A204.1 (cell line): ENCODE results near the gene ZNF165.
"Not testable (repeated sequence)": the region's sequence is repeated elsewhere in the genome, so short reads cannot be mapped to it uniquely, and the experiment has no call there.

Experiments
- FAIRE-seq: peaks from 2 replicates; lab custom pipeline; 2012; peaks lifted over from hg19 to GRCh38; lab: Jason Lieb, UNC

The ZNF165 gene

DNA sequence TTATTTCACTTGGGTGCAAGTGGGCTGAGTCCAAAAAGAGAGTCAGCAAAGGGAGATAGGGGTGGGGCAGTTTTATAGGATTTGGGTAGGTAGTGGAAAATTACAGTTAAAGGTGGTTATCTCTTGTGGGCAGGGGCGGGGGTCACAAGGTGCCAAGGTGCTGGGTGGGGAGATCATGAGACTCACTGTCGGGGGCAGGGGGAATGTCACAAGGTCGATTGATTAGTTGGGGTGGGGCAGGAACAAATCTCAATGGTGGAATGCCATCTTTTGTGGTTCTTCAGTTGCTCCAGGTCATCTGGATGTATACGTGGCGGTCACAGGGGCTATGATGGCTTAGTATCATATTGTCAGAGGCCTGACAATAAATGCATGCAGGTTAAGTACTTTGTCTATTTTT lies 41.9 kb downstream of the ZNF165 start:
- not testable (repeated sequence) for FAIRE-seq

DNA sequence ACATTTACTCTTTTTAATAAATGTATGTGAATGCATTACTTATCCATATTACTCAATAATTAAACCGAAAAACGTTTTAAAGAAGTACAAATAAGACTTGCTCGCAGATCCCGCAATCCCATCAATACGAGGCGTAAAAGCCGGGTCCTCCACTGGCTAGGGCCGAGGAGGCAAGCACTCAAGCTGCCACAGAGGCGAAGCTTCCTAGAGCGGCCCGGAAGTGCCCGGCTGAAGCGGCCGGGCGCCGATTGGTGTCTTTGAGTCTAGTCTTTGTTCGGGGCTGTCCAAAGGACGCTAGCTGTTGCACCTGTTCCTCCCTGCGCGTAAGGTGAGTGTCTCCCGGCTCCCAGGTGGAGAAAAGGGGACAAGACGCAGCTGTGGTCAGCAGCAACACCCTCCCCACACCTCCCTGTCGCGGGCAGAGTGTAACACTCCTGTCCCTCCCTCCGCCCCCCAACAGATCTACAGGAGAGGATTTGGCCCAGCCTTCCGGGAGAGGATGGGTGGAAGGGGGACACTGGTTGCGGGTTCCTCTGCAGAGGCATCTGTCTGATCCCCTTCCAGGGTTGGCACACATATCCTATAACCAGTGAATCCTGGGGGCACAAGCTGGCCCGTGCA lies 44.1 kb downstream of the ZNF165 start, which contains the start of gene ZSCAN16:
ZSCAN16 (plus strand) TSS at position 260 of the 621 bp plus-strand sequence. CDS start 835 bp downstream, outside the sequence.
- no peak for FAIRE-seq

DNA sequence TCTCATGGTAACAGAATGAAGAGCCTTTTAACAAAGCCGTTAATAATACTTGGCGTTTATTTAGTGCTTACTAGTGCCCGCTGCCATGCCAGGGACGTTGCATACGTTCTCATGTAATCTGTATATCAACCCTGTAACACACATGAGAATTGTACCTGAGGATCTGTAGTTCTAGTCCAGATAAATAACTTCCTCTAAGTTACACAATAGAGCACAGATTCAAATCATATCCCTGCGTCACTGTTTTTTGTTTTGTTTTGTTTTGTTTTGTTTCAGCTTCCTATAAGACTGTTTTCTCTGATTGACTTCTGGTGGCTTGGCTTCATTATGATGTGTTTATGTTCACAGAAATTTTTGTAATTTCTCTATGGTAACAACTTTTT lies 44.6 kb downstream of the ZNF165 start:
- no peak for FAIRE-seq

DNA sequence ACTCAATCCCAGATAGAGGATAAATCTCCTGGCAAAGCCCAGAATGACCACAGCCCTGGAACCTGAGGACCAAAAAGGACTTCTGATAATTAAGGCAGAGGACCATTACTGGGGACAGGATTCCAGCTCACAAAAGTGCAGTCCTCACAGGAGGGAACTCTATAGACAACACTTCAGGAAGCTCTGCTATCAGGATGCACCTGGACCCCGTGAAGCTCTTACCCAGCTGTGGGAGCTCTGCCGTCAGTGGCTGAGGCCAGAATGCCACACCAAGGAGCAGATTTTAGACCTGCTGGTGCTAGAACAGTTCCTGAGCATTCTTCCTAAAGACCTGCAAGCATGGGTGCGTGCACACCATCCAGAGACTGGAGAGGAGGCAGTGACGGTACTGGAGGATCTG lies 45.0 kb downstream of the ZNF165 start:
- FAIRE-seq = no peak

DNA sequence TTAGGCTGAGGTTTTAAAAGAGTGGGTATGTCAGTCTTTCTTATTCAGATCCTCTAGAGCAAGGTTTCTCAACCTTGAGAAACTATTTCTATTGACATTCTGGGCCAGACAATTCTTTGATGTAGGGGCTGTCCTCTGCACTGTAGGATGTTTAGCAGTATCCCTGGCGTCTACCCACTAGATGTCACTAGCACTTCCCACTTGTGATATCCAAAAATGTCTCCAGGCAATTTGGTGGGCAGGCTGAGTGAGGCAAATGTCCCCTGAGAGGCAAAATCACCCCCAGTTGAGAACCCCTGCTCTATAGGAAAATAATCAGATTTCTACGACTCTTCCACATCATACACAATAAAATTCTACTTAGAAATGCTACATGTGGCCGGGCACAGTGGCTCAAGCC lies 53.6 kb downstream of the ZNF165 start:
- FAIRE-seq = no peak

DNA sequence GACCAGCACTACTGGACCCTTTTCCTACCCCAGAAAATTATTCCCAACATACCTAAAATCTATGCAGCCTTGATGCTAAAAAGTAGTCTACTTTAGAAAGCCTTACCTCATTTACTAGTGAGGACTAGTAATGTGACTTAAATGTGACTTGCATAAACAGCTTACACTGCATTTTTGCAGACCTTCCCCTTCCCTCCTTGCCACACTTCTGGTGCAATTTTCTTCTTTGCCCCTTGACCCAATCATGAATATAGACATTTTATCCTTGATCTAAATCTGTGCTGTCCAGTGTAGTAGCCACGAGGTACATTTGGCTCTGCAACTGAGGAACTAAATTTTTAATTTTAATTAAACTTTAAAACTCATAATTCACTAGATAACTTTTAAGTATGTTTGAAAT lies 54.3 kb downstream of the ZNF165 start:
- no peak for FAIRE-seq

DNA sequence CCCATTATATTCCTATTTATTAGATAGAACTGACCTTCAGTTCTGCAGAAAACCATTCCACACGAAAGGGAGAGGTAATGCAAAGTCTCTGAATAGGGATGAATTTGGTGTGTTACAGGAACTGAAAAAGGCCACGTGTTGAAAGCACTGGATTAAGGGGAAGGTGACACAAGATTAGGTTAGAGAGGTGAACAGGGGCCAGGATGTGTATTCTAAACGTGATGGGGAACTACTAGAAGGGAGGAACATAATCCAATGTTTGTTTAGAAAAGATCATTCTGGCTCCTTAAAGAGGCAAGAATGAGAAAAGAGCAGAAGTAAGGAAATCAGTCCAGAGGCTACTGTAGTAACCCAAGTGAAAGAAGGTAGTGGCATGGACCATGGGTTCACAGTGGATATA lies 55.0 kb downstream of the ZNF165 start:
- no peak for FAIRE-seq

DNA sequence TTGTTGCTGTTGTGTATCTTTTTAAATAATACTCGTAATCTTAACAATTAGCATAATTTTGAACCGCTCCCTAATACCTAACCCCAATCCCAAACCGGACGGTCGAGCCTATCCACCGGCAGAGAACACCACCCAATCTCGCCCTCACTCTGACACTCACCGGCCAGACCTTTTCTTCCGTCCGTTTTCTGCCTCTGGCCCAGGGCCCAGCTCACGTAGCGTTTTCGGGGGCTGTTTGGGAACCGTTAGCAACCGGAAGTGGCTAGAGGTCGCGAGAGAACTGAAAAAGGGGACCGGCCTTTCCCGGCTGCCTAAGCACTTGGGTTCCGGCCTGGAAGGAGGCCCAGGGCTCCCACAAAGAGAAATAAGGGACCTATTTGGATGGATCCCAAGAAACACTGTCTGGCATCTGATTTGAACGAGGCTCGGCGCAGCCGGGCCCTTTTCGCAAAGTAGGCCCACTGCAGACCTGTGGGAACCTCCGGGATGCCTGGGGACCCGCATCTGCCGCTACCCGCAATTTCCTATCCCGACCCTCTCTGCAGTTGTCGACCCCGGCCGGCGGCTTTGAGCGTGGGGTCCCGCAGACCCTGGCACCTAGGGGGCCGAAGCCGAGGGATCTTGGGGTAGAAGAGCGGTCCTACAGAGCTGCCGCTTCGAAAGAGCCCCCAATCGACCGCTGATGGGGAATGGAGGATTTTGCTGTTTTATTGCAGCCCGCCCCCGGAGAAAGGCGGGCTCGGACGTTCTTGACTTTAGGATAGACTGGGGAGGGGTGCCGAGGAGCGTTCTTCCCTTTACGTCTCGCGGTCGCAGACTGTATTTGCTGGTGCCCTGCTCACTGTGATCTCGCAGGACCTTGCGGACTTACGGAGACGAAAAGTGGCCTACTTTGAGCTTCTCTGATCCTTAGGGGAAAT lies 56.5 kb downstream of the ZNF165 start:
- FAIRE-seq = peak; percentile 91

DNA sequence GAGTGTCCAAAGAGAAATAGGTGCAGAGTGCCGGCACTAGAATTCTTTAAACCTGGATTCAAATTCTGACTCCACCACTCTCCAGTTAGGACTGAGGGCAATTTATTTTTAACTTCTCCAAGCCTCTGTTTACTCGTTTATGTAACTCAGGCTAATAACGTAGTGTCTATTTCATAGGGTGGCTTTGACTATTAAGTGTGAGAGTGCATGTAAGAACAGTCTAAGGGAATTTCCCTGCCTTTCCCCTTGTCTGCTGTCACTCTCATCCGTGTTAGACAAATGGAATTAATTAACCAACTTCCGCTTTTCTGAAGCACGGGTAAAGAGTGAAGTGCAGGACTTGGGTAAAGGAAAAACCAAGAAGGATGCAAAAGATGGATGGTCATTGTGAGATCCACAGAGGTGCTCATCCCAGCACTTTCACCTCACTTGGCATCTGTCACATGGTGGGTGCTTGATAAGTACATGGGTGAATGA lies 57.2 kb downstream of the ZNF165 start:
- no peak for FAIRE-seq
